Endodermal cell (in vitro differentiated cells): ENCODE measurements around the gene ADH7. TPM values are rescaled to one million over a fixed set of nuclear protein-coding genes. Genes with fewer than 3 reads are reported as not detected.

Source experiments
- DNase-seq: peaks from one replicate; pipeline ENCODE4 v3.0.0-alpha.2; 2017
- H3K27ac ChIP-seq: 2 replicates; pipeline ENCODE4 v1.5.1; 2013; ENCODE audit warnings: mild to moderate bottlenecking, low read depth, low read length, moderate library complexity
- H3K27me3 ChIP-seq: 2 replicates; pipeline ENCODE4 v1.6.1; 2013; ENCODE audit warnings: mild to moderate bottlenecking, low read length, moderate library complexity; ENCODE audit not compliant: insufficient read depth, control insufficient read depth, poor library complexity, severe bottlenecking
- H3K36me3 ChIP-seq: 2 replicates; pipeline ENCODE4 v1.7.0; 2013; ENCODE audit warnings: mild to moderate bottlenecking, low read length, moderate library complexity; ENCODE audit not compliant: control insufficient read depth, insufficient read depth
- H3K4me1 ChIP-seq: one replicate; pipeline ENCODE4 v1.7.0; 2013; ENCODE audit warnings: low read length; ENCODE audit not compliant: control insufficient read depth, insufficient read depth
- H3K4me3 ChIP-seq: 2 replicates; pipeline ENCODE4 v1.5.1; 2013; ENCODE audit warnings: mild to moderate bottlenecking, low read length, moderate library complexity
- H3K9ac ChIP-seq: 2 replicates; pipeline ENCODE4 v1.6.1; 2013; ENCODE audit warnings: mild to moderate bottlenecking, low read length, moderate library complexity; ENCODE audit not compliant: poor library complexity, severe bottlenecking; ENCODE audit errors: extremely low read depth
- H3K9me3 ChIP-seq: 2 replicates; pipeline ENCODE4 v1.6.1; 2013; ENCODE audit warnings: mild to moderate bottlenecking, low read length, moderate library complexity; ENCODE audit not compliant: control insufficient read depth
- H3K27ac Mint-ChIP-seq: 2 replicates; pipeline ENCODE4 v1.8.0; 2020; ENCODE audit warnings: mixed read lengths
- H3K27me3 Mint-ChIP-seq: 2 replicates; pipeline ENCODE4 v1.8.0; 2021; ENCODE audit warnings: mild to moderate bottlenecking, mixed read lengths; ENCODE audit not compliant: insufficient read depth
- H3K36me3 Mint-ChIP-seq: 2 replicates; pipeline ENCODE4 v1.8.0; 2020; ENCODE audit warnings: low read depth, mixed read lengths
- H3K4me1 Mint-ChIP-seq: 2 replicates; pipeline ENCODE4 v1.8.0; 2020; ENCODE audit warnings: mixed read lengths
- H3K4me3 Mint-ChIP-seq: 2 replicates; pipeline ENCODE4 v1.8.0; 2020; ENCODE audit warnings: mild to moderate bottlenecking, moderate library complexity, mixed read lengths
- H3K9me3 Mint-ChIP-seq: 2 replicates; pipeline ENCODE4 v1.8.0; 2020; ENCODE audit warnings: mild to moderate bottlenecking, mixed read lengths
- WGBS, 2 experiments: methylation state at CpG; one replicate each; pipeline versions ENCODE4 v1.1.5 to v1.1.7; 2013; ENCODE audit warnings: missing lambda C conversion rate in 2 of 2, mixed read lengths in 1 of 2; ENCODE audit not compliant: insufficient coverage in 1 of 2, insufficient read length in 1 of 2; 5-methylcytosine and 5-hydroxymethylcytosine counted together
- total RNA-seq, 2 donors: library from RNA; stranded (reverse); fragmentation: NEBNext Ultra II Directional in 1 of 2; extraction: Animal tissue kit (Norgen Biotek cat#: 25700) in 1 of 2; gene quantifications; 2 replicates in 1 of 2; 3 replicates in 1 of 2; pipeline ENCODE4 v1.2.1, GENCODE V29; 2021
- TF ChIP-seq, protein P1 (sequence below): fragments of 200-600 bp; sonication (generic); conservative IDR thresholded peaks from 2 replicates; pipeline ENCODE4 v1.5.0; 2021; ENCODE audit warnings: antibody characterized with exemption, mild to moderate bottlenecking

ADH7 gene
- total RNA-seq, 2 donors from 2014 or later: not detected

DNA sequence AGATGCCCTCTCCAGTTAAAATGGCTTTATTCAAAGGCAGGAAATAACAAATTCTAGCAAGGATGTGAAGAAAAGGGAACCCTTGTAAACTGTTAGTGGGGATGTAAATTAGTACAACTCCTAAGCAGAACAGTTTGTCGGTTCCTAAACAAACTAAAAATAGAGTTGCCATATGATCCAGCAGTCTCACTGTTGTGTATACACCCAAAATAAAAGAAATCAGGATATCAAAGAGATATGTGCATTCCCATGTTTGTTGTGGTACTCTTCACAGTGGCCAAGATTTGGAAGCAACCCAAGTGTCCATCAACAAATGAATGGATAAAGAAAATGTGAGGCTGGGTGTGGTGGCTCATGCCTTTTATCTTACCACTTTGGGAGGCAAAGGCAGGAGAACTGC is 36.1 kb downstream of the ADH7 start:
- no peaks in the 10 kb centered on the region for H3K27me3 ChIP-seq
- no peak overlapping the region for H3K27ac Mint-ChIP-seq
- no peaks in the 10 kb centered on the region for H3K9me3 ChIP-seq
- no peak overlapping the region for H3K9ac ChIP-seq
- H3K9me3 Mint-ChIP-seq: no peaks in the 10 kb centered on the region
- H3K27ac ChIP-seq: no peak overlapping the region
- H3K36me3 ChIP-seq: no peaks in the 10 kb centered on the region
- H3K4me1 ChIP-seq: no peaks in the 10 kb centered on the region
- WGBS, 2 experiments: 85% methylated on average over 1 of the region's 1 CpG; no CpG with 5 or more reads in 1 of the 2 experiments
- DNase-seq: no peak
- H3K4me3 ChIP-seq: no peak overlapping the region
- TF ChIP-seq, protein P1, sequence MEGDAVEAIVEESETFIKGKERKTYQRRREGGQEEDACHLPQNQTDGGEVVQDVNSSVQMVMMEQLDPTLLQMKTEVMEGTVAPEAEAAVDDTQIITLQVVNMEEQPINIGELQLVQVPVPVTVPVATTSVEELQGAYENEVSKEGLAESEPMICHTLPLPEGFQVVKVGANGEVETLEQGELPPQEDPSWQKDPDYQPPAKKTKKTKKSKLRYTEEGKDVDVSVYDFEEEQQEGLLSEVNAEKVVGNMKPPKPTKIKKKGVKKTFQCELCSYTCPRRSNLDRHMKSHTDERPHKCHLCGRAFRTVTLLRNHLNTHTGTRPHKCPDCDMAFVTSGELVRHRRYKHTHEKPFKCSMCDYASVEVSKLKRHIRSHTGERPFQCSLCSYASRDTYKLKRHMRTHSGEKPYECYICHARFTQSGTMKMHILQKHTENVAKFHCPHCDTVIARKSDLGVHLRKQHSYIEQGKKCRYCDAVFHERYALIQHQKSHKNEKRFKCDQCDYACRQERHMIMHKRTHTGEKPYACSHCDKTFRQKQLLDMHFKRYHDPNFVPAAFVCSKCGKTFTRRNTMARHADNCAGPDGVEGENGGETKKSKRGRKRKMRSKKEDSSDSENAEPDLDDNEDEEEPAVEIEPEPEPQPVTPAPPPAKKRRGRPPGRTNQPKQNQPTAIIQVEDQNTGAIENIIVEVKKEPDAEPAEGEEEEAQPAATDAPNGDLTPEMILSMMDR: no peak
- peaks cover 1% of the 10 kb centered on the region for H3K27me3 Mint-ChIP-seq
- no peak overlapping the region for H3K4me3 Mint-ChIP-seq
- H3K36me3 Mint-ChIP-seq: no peaks in the 10 kb centered on the region
- H3K4me1 Mint-ChIP-seq: peaks cover 4% of the 10 kb centered on the region

DNA sequence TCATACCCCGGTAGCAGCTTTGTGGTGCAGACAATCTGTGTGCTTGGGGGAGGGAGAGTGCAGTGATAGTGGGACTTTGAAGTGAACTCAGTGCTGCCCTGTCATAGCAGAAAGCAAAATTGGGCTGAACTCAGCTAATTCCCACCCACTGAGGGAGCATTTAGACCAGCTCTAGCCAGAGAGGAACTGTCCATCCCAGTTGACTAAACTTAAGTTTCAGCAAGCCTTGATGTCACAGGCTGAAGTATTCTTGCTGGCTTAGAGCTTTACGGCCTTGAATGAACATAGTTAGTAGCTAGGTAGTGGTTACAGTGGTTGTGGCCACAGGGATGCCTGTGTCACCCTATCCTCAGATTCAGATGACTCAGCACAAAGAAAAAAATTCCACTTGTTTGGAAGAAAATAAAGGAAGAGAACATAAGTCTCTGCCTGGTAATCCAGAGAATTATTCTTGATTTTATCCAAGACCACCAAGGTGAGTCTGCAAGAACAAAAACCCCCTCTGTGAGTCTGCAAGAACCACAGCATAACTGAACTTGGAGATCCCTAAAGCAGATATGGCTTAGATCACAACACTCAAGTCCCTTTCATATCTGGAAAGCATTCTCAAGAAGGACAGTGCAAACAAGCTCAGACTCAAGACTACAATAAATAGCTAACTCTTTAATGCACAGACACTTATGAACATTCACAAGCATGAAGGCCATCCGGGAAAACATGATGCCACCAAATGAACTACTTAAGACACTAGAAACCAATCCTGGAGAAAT is 39.4 kb downstream of the ADH7 start:
- no peak overlapping the region for H3K4me3 ChIP-seq
- Mint-ChIP-seq H3K27ac (no peak overlapping the region), H3K27me3 (no peaks in the 10 kb centered on the region), H3K4me3 (no peak overlapping the region), H3K36me3 (no peaks in the 10 kb centered on the region), H3K4me1 (no peaks in the 10 kb centered on the region), H3K9me3 (peaks cover 3% of the 10 kb centered on the region)
- no peak for DNase-seq
- 94 to 100% methylated on average over 1 to 3 of the region's 3 CpGs for WGBS, 2 experiments
- H3K9ac ChIP-seq: no peak overlapping the region
- H3K4me1 ChIP-seq: no peaks in the 10 kb centered on the region
- no peaks in the 10 kb centered on the region for H3K36me3 ChIP-seq
- H3K27ac ChIP-seq: no peak overlapping the region
- no peaks in the 10 kb centered on the region for H3K27me3 ChIP-seq
- no peaks in the 10 kb centered on the region for H3K9me3 ChIP-seq
- TF ChIP-seq, protein P1: no peak

DNA sequence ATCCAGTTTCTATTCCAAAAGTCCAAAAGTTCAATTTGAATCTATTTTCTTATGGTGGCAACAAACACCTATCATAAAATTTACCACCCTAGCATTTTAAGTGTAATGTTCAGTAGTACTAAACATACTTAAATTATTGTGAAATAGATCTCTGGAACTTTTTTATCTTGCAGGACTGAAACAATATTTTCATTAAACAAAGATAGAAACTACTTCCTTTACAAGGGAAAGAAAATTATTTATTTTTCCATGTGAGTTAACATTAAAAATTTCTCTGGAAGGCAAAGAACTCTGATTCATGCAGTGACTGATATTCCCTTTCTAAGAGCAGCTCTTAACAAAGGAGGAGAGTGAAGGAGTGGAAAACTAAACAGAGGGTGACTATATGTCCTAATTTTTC is 40.2 kb downstream of the ADH7 start:
- no peak overlapping the region for H3K27ac ChIP-seq
- H3K27ac Mint-ChIP-seq: no peak overlapping the region
- no peaks in the 10 kb centered on the region for H3K9me3 ChIP-seq
- no peaks in the 10 kb centered on the region for H3K36me3 Mint-ChIP-seq
- H3K27me3 Mint-ChIP-seq: no peaks in the 10 kb centered on the region
- H3K4me3 ChIP-seq: no peak overlapping the region
- no peak for DNase-seq
- H3K4me1 ChIP-seq: no peaks in the 10 kb centered on the region
- no peak overlapping the region for H3K4me3 Mint-ChIP-seq
- H3K4me1 Mint-ChIP-seq: no peaks in the 10 kb centered on the region
- no peaks in the 10 kb centered on the region for H3K36me3 ChIP-seq
- peaks cover 6% of the 10 kb centered on the region for H3K9me3 Mint-ChIP-seq
- TF ChIP-seq, protein P1: no peak
- no peak overlapping the region for H3K9ac ChIP-seq
- no peaks in the 10 kb centered on the region for H3K27me3 ChIP-seq
